ENCODE data around the gene TBCD. TPM values are rescaled to one million over a fixed set of nuclear protein-coding genes. Genes with fewer than 3 reads are reported as not detected.

Gene TBCD
- total and polyA plus RNA-seq, 9 of the 15 experiments (the other 6 are each of a cell fraction or from before 2014, with no cell fraction given): 8.9 to 98.5 (median 28.0) TPM

DNA sequence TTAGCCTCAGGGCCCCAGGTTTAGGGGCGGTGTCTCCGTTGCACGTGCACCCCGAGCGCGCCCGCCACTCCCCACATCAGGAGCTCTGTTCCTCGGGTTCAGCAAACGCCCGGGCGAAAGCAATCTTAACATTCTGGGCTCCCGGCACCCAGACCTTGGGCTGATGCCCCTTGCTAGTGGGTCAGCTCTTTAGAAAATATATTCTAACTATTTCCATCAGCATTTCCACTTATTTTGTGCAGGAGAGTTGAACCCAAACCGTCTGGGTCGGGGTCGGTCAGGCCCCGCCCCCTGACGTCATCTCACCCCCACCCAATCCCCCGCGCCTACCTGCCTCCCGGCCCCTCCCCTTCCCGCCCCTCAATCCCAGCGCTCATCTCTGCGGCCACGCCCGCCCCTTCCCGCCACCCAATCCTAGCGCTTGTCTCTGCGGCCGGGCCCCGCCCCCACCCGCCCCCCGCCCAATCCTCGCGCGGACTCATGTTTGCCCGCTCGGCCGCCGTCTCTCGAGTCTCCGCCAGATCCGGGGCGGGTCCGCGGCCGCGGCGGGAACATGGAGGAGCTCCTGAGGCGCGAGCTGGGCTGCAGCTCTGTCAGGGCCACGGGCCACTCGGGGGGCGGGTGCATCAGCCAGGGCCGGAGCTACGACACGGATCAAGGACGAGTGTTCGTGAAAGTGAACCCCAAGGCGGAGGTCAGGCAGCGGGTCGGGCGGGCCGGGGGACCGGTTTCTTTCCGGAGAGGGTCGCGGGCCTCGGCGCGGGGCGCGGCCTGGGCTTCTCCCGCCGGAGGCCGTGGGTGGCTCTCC lies 35.5 kb upstream of the TBCD start, which contains the start of gene FN3KRP (continued):
- TF ChIP-seq TBP (optimal IDR thresholded peaks at IDR 0.05; ENCODE audit: low read depth, low read length) (peak; percentile 60), ZBTB34 (CRISPR knock-in tag; IDR thresholded peaks at IDR 0.05) (no peak), KAT7 (CRISPR knock-in tag; IDR thresholded peaks at IDR 0.05; ENCODE audit: borderline replicate concordance) (peak; percentile 38; the same call in 1 of the 2 replicates), PURB (CRISPR knock-in tag; IDR thresholded peaks at IDR 0.05; ENCODE audit: low read depth) (no peak), GABPB2 (CRISPR knock-in tag; conservative IDR thresholded peaks at IDR 0.05) (no peak), KDM5B (IDR thresholded peaks at IDR 0.05; ENCODE audit: insufficient replicate concordance, low read depth, low read length) (peak; percentile 82), EP400 (IDR thresholded peaks at IDR 0.05) (peak; percentile 44), MTA1 (IDR thresholded peaks at IDR 0.05; ENCODE audit: borderline replicate concordance) (no peak), CXXC5 (CRISPR knock-in tag; IDR thresholded peaks at IDR 0.05) (peak; percentile 20; the same call in 1 of the 2 replicates), SUPT5H (IDR thresholded peaks at IDR 0.05) (peak; percentile 83), HOMEZ (CRISPR knock-in tag; IDR thresholded peaks at IDR 0.05) (no peak), YY1 (IDR thresholded peaks at IDR 0.05; ENCODE audit: borderline replicate concordance in 1 of 3, control insufficient read depth in 1 of 3, extremely low read depth in 1 of 3, insufficient read depth in 3 of 3, insufficient read length in 1 of 3, insufficient replicate concordance in 2 of 3, low read depth in 1 of 3, low read length in 2 of 3) (peak; percentile 25 to 87 (median 79)), MYC (IDR thresholded peaks at IDR 0.05; ENCODE audit: low read depth, low read length) (peak; percentile 26; the same call in 1 of the 2 replicates), MYC (CRISPR knock-in tag; IDR thresholded peaks at IDR 0.05; ENCODE audit: borderline replicate concordance, low read depth) (no peak), RBBP5 (IDR thresholded peaks at IDR 0.05; ENCODE audit: borderline replicate concordance, insufficient read depth, low read length, poor library complexity, severe bottlenecking) (peak; percentile 84)
- TF ChIP-seq, protein P1, sequence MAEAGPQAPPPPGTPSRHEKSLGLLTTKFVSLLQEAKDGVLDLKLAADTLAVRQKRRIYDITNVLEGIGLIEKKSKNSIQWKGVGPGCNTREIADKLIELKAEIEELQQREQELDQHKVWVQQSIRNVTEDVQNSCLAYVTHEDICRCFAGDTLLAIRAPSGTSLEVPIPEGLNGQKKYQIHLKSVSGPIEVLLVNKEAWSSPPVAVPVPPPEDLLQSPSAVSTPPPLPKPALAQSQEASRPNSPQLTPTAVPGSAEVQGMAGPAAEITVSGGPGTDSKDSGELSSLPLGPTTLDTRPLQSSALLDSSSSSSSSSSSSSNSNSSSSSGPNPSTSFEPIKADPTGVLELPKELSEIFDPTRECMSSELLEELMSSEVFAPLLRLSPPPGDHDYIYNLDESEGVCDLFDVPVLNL (CRISPR knock-in tag; IDR thresholded peaks at IDR 0.05; ENCODE audit: low read depth): peak; percentile 77; the same call in 1 of the 2 replicates
- TF ChIP-seq, protein P2, sequence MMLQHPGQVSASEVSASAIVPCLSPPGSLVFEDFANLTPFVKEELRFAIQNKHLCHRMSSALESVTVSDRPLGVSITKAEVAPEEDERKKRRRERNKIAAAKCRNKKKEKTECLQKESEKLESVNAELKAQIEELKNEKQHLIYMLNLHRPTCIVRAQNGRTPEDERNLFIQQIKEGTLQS (IDR thresholded peaks at IDR 0.05): peak; percentile 73
- TF ChIP-seq, protein P2 (CRISPR knock-in tag; conservative IDR thresholded peaks at IDR 0.05): no peak
- TF ChIP-seq, protein P3, sequence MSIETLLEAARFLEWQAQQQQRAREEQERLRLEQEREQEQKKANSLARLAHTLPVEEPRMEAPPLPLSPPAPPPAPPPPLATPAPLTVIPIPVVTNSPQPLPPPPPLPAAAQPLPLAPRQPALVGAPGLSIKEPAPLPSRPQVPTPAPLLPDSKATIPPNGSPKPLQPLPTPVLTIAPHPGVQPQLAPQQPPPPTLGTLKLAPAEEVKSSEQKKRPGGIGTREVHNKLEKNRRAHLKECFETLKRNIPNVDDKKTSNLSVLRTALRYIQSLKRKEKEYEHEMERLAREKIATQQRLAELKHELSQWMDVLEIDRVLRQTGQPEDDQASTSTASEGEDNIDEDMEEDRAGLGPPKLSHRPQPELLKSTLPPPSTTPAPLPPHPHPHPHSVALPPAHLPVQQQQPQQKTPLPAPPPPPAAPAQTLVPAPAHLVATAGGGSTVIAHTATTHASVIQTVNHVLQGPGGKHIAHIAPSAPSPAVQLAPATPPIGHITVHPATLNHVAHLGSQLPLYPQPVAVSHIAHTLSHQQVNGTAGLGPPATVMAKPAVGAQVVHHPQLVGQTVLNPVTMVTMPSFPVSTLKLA (conservative IDR thresholded peaks at IDR 0.05): peak; percentile 85 to 89
